HFF-Myc (cell line): ENCODE results near the gene ZNF649.

Experiments
- DNase-seq: peaks from one replicate; pipeline ENCODE4 v3.0.0-alpha.2; 2011; ENCODE audit warnings: low read depth; ENCODE audit errors: extremely low read depth
- H3K4me3 ChIP-seq: replicated peaks from 2 replicates; pipeline ENCODE4 v1.5.1; 2011; ENCODE audit warnings: low read depth, mild to moderate bottlenecking, control low read depth, low read length
- TF ChIP-seq, protein P1 (sequence below): IDR thresholded peaks from 2 replicates; pipeline ENCODE4 v1.5.1; 2012; ENCODE audit warnings: mild to moderate bottlenecking, low read depth, low read length, control low read depth; ENCODE audit errors: missing control alignments

The ZNF649 gene

DNA sequence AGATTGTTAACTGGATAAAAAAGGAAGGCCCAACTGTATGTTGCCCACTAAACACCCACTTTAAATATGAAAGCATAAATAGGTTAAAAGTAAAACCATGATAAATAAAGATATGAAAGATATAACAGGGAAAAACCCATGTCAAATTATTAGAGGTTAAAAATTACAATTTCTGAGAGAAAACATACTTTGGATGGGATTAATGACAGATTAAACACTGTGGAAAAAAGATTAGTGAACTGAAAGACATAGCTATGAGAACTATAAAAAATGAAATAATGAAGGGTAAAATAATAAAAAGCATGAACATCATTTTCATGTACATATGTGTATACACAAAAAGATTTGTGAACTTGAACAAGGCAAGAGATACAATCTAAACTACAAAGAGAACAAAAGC is 14.9 kb downstream of the ZNF649 start:
- H3K4me3 ChIP-seq = no peak overlapping the region
- TF ChIP-seq, protein P1, sequence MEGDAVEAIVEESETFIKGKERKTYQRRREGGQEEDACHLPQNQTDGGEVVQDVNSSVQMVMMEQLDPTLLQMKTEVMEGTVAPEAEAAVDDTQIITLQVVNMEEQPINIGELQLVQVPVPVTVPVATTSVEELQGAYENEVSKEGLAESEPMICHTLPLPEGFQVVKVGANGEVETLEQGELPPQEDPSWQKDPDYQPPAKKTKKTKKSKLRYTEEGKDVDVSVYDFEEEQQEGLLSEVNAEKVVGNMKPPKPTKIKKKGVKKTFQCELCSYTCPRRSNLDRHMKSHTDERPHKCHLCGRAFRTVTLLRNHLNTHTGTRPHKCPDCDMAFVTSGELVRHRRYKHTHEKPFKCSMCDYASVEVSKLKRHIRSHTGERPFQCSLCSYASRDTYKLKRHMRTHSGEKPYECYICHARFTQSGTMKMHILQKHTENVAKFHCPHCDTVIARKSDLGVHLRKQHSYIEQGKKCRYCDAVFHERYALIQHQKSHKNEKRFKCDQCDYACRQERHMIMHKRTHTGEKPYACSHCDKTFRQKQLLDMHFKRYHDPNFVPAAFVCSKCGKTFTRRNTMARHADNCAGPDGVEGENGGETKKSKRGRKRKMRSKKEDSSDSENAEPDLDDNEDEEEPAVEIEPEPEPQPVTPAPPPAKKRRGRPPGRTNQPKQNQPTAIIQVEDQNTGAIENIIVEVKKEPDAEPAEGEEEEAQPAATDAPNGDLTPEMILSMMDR = no peak
- no peak for DNase-seq

DNA sequence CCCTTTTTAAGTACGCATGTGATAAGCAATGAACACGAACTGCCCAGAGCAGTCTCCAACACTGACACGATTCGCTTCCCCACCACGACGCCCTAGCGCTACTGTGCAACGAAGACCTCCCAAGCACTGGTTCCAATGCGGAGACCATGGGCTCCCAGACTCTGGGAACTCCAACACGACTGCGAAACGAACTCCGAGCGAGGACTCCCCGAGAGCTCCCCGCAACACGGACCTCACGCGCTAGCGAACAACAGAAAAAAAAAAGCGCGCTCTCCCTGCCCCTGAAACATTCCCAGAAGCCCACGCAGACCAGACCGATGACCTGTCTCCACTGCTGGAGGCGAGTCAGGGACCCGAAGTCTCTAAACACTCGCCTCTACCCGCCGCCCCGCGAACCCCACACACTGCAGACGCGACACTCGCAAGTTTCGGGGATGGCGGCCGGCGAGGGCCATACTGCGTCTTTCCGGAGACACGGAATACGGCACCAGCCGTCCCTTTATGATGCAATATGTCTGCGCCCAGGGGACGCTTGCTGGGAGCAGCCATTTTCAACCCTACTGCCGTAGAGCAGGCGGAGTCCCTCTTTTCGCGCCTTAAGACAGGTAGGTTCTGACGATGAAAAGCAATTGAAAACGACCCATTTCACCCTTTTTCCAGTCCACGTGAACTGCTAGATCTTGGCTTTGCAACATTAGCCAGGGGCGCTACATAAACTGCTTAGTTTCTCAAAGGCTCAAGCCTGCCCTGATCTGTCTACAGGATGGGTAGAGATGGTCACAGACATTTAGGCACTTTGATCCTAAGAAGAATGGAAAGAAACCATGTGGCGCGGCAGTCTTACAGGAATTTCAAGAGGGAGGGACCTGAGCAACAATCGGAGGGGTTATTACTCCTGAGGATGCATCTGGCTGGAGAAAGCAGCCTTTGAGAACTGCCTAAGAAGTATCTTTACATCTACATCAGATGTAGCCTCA is 17.0 kb downstream of the ZNF649 start, which contains the start of gene ZNF577:
Gene ZNF577 (minus strand): TSS at position 430 of the 977 bp plus-strand sequence. CDS start 7,569 bp downstream, outside the sequence.
- peak; percentile 56 for DNase-seq
- TF ChIP-seq, protein P1 = no peak
- peak within 1 kb of the TSS; percentile 52 for H3K4me3 ChIP-seq

DNA sequence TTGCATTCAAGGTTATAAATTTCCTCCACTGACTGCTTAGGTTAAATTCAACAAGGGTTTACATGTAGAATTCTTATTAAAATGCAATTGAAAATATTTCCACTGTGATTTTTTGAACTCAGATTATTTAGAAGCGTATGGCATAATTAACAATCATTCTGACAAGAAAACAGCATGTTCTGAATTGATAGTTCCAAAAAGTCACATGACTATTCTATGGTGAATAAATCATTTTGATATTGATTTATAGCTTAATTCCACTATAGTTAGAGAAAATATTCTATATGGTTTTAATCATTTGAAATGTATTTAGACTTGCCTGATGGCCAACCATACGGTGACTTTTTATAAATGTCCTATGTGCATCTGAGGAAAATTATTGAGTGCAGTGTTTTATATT is 20.1 kb downstream of the ZNF649 start:
- DNase-seq = no peak
- no peak overlapping the region for H3K4me3 ChIP-seq
- TF ChIP-seq, protein P1 = no peak

DNA sequence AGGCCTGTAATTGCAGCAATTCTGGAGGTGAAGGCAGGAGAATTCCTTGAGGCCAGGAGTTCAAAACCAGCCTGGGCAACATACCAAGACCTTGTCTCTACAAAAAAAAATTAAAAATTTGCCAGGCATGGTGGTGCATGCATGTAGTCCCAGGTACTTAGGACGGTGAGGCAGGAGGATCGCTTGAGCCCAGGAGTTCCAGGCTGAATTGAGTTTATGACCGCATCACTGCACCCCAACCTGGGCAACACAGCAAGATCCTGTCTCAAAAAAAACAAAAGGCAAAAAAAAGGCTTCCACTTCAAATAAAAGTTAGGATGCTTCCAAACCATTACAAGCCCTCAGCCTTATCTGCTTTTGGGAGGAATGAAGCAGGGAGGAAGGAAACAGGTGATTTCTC is 22.3 kb downstream of the ZNF649 start:
- TF ChIP-seq, protein P1 = no peak
- H3K4me3 ChIP-seq = no peak overlapping the region
- DNase-seq = no peak

DNA sequence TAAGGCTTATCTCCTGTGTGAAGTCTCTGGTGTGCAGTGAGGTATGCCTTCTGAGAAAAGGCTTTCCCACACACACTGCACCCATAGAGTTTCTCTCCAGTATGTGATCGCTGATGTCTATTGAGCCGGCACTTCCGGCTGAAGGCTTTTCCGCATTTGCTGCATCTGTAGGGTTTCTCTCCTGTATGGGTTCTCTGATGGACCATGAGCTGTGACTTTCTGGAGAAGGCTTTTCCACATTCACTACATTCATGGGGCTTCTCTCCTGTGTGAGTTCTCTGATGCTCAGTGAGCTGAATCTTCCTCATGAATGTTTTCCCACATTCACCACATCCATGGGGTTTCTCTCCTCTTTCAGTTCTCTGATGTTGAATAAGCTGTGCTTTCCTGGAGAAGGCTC is 31.7 kb downstream of the ZNF649 start:
- H3K4me3 ChIP-seq = no peak overlapping the region
- no peak for DNase-seq
- TF ChIP-seq, protein P1 = no peak

DNA sequence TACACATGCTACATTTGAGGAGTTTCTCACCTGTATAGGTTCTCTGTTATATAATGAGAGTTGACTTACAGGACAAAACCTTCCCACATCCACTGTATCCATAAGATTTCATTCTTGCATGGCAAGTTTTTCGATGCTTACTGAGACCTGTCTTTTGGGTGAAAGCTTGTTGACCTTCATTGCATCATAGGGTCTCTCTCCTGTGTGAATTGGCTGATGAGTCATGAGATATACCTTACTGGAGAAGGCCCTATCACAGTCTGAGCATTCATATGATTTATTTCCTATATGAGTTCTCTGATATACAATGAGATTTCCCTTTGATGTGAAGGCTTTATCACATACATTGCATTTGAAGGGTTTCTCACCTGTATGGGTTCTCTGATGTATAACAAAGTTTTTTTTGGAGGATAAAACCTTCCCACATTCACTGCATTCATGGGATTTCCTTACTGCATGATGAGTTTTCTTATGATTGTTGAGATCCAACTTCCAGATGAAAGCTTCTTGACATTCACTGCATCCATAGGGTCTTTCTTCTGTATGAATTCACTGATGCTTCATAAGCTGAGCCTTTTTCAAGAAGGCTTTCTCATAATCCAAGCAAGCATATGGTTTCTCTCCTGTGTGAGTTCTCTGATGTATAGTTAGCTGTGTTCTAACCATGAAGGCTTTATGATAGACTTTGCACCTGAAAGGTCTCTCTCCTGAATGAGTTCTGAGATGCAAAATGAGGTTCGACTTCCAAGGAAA is 42.8 kb downstream of the ZNF649 start:
- no peak overlapping the region for H3K4me3 ChIP-seq
- no peak for DNase-seq
- TF ChIP-seq, protein P1 = no peak
